Activated CD8-positive, alpha-beta memory T cell treated with anti-CD3 and anti-CD28 coated beads, Interleukin-2, amount 50 U/mL, for 24 hours (primary cell): ENCODE data around the gene BNIP1.

Experiments used
- DNase-seq: peaks from one replicate; pipeline ENCODE4 v3.0.0-alpha.2; 2020; ENCODE audit errors: extremely low read depth

The BNIP1 gene

GRCh38 chr5:173211284-173211683 is 67.0 kb downstream of the BNIP1 start:
- DNase-seq, result no peak

- DNase-seq, result no peak
Measured at GRCh38 chr5:173213236-173213933, 69.1 kb downstream of the BNIP1 start.
